ENCODE measurements around the gene LYST. TPM values are rescaled to one million over a fixed set of nuclear protein-coding genes. Genes with fewer than 3 reads are reported as not detected.
"Not testable (repeated sequence)": the region's sequence is repeated elsewhere in the genome, so short reads cannot be mapped to it uniquely, and the experiment has no call there.

LYST gene
- total RNA-seq, 2 experiments from 2014 or later: 63.8 to 76.2 TPM

DNA sequence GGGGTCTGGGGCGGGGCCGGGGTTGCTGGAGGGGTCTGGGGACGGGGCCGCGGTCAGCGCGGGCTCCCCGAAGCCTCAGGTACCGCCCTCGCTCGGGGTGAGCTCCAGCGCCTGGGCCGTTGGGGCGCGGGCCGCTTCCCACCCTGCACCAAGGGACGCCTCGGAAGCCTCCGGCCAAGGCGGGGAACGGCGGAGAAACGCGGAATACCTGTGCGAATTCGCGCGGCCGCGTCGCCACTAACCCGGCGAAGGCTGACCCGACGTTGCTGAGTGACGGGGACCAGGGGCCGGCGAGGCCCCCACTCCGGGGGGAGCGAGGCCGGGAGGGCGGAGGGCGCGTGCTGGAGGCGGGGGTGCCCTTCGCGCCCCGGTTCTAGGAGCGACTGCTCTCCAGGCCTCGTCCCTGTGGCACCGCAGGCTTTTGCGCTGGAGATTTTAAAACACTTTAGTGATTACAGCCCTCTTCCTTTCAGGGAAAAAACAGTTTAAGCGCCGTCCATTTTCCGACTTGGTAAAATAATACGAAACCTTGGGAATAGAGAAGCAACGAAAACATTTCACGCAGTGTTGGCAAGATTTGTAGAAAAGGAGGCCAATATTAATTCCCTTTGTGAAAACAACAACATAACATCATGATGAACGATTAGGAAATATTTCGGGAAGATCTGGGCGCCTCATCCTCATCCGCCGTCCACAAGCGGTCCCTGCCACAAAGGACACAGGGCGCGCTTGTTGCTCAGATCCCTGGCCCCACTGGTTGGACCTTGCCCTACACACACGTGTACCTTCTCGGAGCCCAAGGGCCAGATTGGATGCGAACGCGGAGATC, 216.2 kb downstream of the LYST start:
- peak; percentile 27 for DNase-seq
- peaks cover 77% of the 10 kb centered on the region for H3K27me3 Mint-ChIP-seq
- H3K4me3 Mint-ChIP-seq: peak overlapping the region; percentile 53
- no peak overlapping the region for H3K27ac Mint-ChIP-seq
- peaks cover 2% of the 10 kb centered on the region for H3K36me3 Mint-ChIP-seq
- H3K9me3 Mint-ChIP-seq: peaks cover 3% of the 10 kb centered on the region
- peaks cover 6% of the 10 kb centered on the region for H3K4me1 Mint-ChIP-seq

- H3K27ac Mint-ChIP-seq: no peak within 1 kb of the TSS
- DNase-seq: peak; percentile 34
- peaks cover 3% of the 10 kb centered on the region for H3K9me3 Mint-ChIP-seq
Observed at GRCh38 chr1:235649368-235650163, 217.1 kb downstream of the LYST start, which contains the start of gene GNG4. Gene GNG4 (minus strand): TSS chr1:235649784. CDS start chr1:235583838, 65,946 bp downstream.

GRCh38 chr1:235648954-235649367, 217.7 kb downstream of the LYST start:
- DNase-seq: peak; percentile 67
- peak overlapping the region; percentile 77 for H3K4me3 Mint-ChIP-seq
- H3K4me1 Mint-ChIP-seq: peaks cover 6% of the 10 kb centered on the region
- H3K36me3 Mint-ChIP-seq: peaks cover under 1% of the 10 kb centered on the region
- peaks cover 77% of the 10 kb centered on the region for H3K27me3 Mint-ChIP-seq
- no peak overlapping the region for H3K27ac Mint-ChIP-seq
- H3K9me3 Mint-ChIP-seq: peaks cover 2% of the 10 kb centered on the region

More at GRCh38 chr1:235649368-235650163, 217.1 kb downstream of the LYST start, which contains the start of gene GNG4:
- H3K4me3 Mint-ChIP-seq: peak within 1 kb of the TSS; percentile 77
- peaks cover 2% of the 10 kb centered on the region for H3K36me3 Mint-ChIP-seq
- H3K4me1 Mint-ChIP-seq: peaks cover 6% of the 10 kb centered on the region
- H3K27me3 Mint-ChIP-seq: peaks cover 77% of the 10 kb centered on the region

GRCh38 chr1:235648407-235648907, 218.2 kb downstream of the LYST start:
- Mint-ChIP-seq H3K4me3 (peak overlapping the region; percentile 77), H3K4me1 (peaks cover 7% of the 10 kb centered on the region), H3K27ac (no peak overlapping the region), H3K36me3 (no peaks in the 10 kb centered on the region), H3K27me3 (peaks cover 76% of the 10 kb centered on the region), H3K9me3 (peaks cover 1% of the 10 kb centered on the region)
- no peak for DNase-seq

DNA sequence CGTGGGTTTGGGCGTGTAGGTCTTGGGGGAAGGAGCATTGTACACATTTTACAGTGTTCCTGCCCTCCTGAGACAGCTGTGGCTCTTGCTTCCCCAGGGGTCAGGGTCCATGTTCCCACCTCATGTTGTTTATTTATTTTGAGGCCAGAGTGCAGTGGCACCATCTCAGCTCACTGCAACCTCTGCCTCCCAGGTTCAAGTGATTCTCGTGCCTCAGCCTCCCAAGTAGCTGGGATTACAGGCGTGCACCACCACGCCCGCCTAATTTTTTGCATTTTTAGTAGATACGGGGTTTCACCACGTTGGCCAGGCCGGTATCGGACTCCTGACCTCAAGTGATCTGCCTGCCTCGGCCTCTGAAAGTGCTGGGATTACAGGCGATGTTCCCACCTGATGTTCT, 219.2 kb downstream of the LYST start:
- H3K27ac Mint-ChIP-seq, DNase-seq, H3K4me3 Mint-ChIP-seq, H3K9me3 Mint-ChIP-seq, H3K36me3 Mint-ChIP-seq: not testable (repeated sequence)
- Mint-ChIP-seq H3K4me1 (peaks cover 16% of the 10 kb centered on the region), H3K27me3 (peaks cover 72% of the 10 kb centered on the region)

DNA sequence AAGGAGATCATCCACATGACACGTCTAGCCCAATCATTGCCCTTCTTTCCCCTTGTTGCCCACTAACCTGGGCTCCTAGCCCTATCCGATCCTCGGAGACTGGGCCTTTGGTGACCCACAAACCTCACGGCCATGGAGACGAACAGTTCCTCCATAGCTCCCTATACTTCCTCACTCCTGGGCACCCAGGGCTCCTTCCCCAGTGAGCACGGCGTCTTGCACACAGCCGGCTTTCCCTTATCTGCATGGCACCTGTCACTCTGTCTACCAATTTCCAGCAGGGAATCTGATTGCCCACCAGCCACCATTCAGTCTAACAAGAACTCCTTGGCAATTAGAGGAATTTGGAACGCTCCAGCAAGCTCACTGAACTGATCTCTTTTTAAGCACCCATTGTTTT, 220.2 kb downstream of the LYST start:
- peaks cover 24% of the 10 kb centered on the region for H3K4me1 Mint-ChIP-seq
- H3K27ac Mint-ChIP-seq: no peak overlapping the region
- peaks cover 61% of the 10 kb centered on the region for H3K27me3 Mint-ChIP-seq
- no peaks in the 10 kb centered on the region for H3K36me3 Mint-ChIP-seq
- no peak overlapping the region for H3K4me3 Mint-ChIP-seq
- no peak for DNase-seq
- H3K9me3 Mint-ChIP-seq: no peaks in the 10 kb centered on the region

- H3K36me3 Mint-ChIP-seq: no peaks in the 10 kb centered on the region
- H3K27ac Mint-ChIP-seq: no peak overlapping the region
- no peaks in the 10 kb centered on the region for H3K9me3 Mint-ChIP-seq
- H3K4me3 Mint-ChIP-seq: no peak overlapping the region
- peaks cover 24% of the 10 kb centered on the region for H3K4me1 Mint-ChIP-seq
- peaks cover 54% of the 10 kb centered on the region for H3K27me3 Mint-ChIP-seq
- DNase-seq: no peak
Observed at GRCh38 chr1:235644693-235645305, 221.9 kb downstream of the LYST start.

DNA sequence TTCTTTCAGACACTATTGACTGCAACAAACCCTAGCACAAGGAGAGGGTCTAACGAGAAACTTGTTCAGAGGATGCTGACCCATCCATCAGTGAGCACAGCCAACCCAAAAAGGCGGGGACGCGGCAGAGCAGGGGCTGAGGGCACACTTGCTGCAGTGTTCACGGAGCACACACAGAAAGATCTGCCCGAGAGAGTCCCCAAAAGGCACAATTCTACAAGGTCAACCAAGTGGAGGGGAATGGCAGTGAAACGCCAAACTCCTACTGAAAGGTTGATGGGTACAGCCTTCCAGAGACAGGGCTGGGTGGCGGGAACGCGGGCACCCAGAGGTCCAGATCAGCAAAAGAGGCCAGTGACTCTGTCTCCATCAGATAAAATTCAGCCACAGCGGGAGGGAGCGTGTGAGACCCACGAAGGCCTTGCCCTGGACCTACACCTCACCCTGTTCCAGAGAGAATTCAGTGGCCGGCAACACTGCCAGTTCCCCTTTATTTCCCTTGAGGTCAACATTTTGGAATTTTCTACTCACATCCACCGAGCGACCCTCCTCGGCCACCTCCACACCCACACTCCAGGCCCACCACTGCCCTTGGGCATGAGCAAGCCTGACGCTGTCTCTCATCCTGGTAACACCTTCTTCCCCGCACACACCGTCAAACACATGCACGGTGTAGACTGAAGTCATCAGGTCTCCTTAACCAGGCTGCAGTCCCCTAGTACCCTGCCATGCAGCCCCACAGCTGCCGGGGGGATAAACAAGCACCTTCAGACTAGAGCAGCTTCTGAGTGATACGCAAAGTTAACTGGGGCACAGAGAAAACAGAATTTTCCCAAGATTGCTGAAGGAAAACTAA, 222.6 kb downstream of the LYST start:
- Mint-ChIP-seq H3K27me3 (peaks cover 55% of the 10 kb centered on the region), H3K27ac (no peak overlapping the region), H3K9me3 (no peaks in the 10 kb centered on the region), H3K36me3 (no peaks in the 10 kb centered on the region), H3K4me3 (no peak overlapping the region), H3K4me1 (peaks cover 24% of the 10 kb centered on the region)
- no peak for DNase-seq

DNA sequence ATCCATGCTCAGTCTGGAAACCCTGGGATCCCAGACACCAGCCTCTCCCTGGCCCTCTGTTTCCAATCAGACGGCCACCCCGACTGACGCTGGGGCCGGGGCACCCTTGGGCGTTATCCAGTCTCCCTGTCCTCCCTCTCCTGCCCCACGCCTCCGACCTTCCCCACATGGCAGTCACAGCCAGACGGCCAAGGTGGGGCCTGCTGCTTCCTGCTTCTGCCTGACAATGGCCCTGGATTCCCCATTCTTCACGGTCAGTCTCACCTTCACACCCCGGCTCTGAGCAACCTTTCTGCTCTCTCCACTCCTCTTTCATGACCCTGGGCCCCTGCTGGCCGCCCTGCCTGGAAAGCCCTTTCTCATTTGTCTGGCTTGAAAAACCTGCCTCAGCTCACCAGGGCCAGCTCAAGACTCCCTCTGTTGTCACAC, 223.7 kb downstream of the LYST start:
- Mint-ChIP-seq H3K27me3 (peaks cover 44% of the 10 kb centered on the region), H3K4me1 (peaks cover 18% of the 10 kb centered on the region), H3K9me3 (no peaks in the 10 kb centered on the region), H3K4me3 (no peak overlapping the region), H3K27ac (peak overlapping the region; percentile 83), H3K36me3 (no peaks in the 10 kb centered on the region)
- DNase-seq: no peak

GRCh38 chr1:235642011-235642942, 224.4 kb downstream of the LYST start:
- peak overlapping the region; percentile 83 for H3K27ac Mint-ChIP-seq

GRCh38 chr1:235640580-235640979, 226.1 kb downstream of the LYST start:
- H3K4me1 Mint-ChIP-seq: peaks cover 18% of the 10 kb centered on the region
- H3K4me3 Mint-ChIP-seq: no peak overlapping the region
- no peak for DNase-seq

More at GRCh38 chr1:235642011-235642942, 224.4 kb downstream of the LYST start:
- H3K4me3 Mint-ChIP-seq: peak overlapping the region; percentile 57
- H3K4me1 Mint-ChIP-seq: peaks cover 18% of the 10 kb centered on the region
- no peaks in the 10 kb centered on the region for H3K9me3 Mint-ChIP-seq
- no peaks in the 10 kb centered on the region for H3K36me3 Mint-ChIP-seq
- peak; percentile 77 for DNase-seq
- H3K27me3 Mint-ChIP-seq: peaks cover 37% of the 10 kb centered on the region

GRCh38 chr1:235639226-235640205, 227.2 kb downstream of the LYST start:
- Mint-ChIP-seq H3K27ac (no peak overlapping the region), H3K4me3 (no peak overlapping the region), H3K27me3 (peaks cover 15% of the 10 kb centered on the region), H3K36me3 (no peaks in the 10 kb centered on the region), H3K9me3 (no peaks in the 10 kb centered on the region), H3K4me1 (peaks cover 18% of the 10 kb centered on the region)
- DNase-seq: no peak

More at GRCh38 chr1:235640580-235640979, 226.1 kb downstream of the LYST start:
- H3K27me3 Mint-ChIP-seq: peaks cover 22% of the 10 kb centered on the region
- H3K36me3 Mint-ChIP-seq: no peaks in the 10 kb centered on the region
- H3K27ac Mint-ChIP-seq: no peak overlapping the region
- no peaks in the 10 kb centered on the region for H3K9me3 Mint-ChIP-seq
